HepG2 (cell line): ENCODE results near the gene RBBP8NL. TPM values are rescaled to one million over a fixed set of nuclear protein-coding genes. Genes with fewer than 3 reads are reported as not detected.

ENCODE experiments used
- ATF3 ChIP-seq: sonication (generic); formaldehyde crosslinking; IDR thresholded peaks from 2 replicates; pipeline ENCODE4 v1.4.0; 2020; ENCODE audit warnings: missing genetic modification reagents
- HMGXB4 ChIP-seq, 2 experiments: sonication (generic) in 1 of 2; formaldehyde crosslinking in 1 of 2; IDR thresholded peaks; 2 replicates each; pipeline versions ENCODE4 v1.4.0 to v1.6.1; 2018 to 2020; ENCODE audit warnings: missing genetic modification reagents in 2 of 2, borderline replicate concordance in 1 of 2, low read depth in 1 of 2, mild to moderate bottlenecking in 1 of 2, missing biosample characterization in 1 of 2
- ISX ChIP-seq: sonication (generic); formaldehyde crosslinking; conservative IDR thresholded peaks from 2 replicates; pipeline ENCODE4 v1.5.0; 2020; ENCODE audit warnings: missing genetic modification reagents
- KDM4B ChIP-seq: sonication (generic); formaldehyde crosslinking; IDR thresholded peaks from 2 replicates; pipeline ENCODE4 v1.4.0; 2020; ENCODE audit warnings: missing genetic modification reagents
- PLRG1 ChIP-seq: fragments of 450-650 bp; conservative IDR thresholded peaks from 2 replicates; pipeline ENCODE4 v1.6.1; 2016
- RAD51 ChIP-seq: fragments of 450-650 bp; IDR thresholded peaks from 2 replicates; pipeline ENCODE4 v1.6.1; 2016; ENCODE audit warnings: borderline replicate concordance
- SMAD3 ChIP-seq: sonication (generic); formaldehyde crosslinking; IDR thresholded peaks from 2 replicates; pipeline ENCODE4 v1.4.0; 2020; ENCODE audit warnings: missing genetic modification reagents
- TARDBP ChIP-seq: sonication (generic); formaldehyde crosslinking; IDR thresholded peaks from 2 replicates; pipeline ENCODE4 v1.8.0; 2022; ENCODE audit warnings: mild to moderate bottlenecking, missing genetic modification reagents
- TP53 ChIP-seq: sonication (generic); formaldehyde crosslinking; conservative IDR thresholded peaks from 2 replicates; pipeline ENCODE4 v1.4.0; 2020; ENCODE audit warnings: missing genetic modification reagents
- ZNF143 ChIP-seq: sonication (generic); formaldehyde crosslinking; IDR thresholded peaks from 2 replicates; pipeline ENCODE4 v1.4.0; 2020; ENCODE audit warnings: missing genetic modification reagents
- ZNF496 ChIP-seq: sonication (generic); formaldehyde crosslinking; IDR thresholded peaks from 2 replicates; pipeline ENCODE4 v1.8.1; 2023; ENCODE audit warnings: mild to moderate bottlenecking, moderate library complexity, missing genetic modification reagents; ENCODE audit not compliant: insufficient replicate concordance
- ZNF570 ChIP-seq: sonication (generic); formaldehyde crosslinking; IDR thresholded peaks from 2 replicates; pipeline ENCODE4 v1.4.0; 2020; ENCODE audit warnings: mild to moderate bottlenecking, missing genetic modification reagents, borderline replicate concordance
- ZNF607 ChIP-seq: sonication (generic); formaldehyde crosslinking; IDR thresholded peaks from 2 replicates; pipeline ENCODE4 v1.5.1; 2020; ENCODE audit warnings: missing genetic modification reagents, mild to moderate bottlenecking, borderline replicate concordance
- ZNF619 ChIP-seq: sonication (generic); formaldehyde crosslinking; IDR thresholded peaks from 2 replicates; pipeline ENCODE4 v1.4.0; 2020; ENCODE audit warnings: mild to moderate bottlenecking, missing genetic modification reagents
- ZNF629 ChIP-seq: sonication (generic); formaldehyde crosslinking; conservative IDR thresholded peaks from 2 replicates; pipeline ENCODE4 v1.5.0; 2020; ENCODE audit warnings: missing genetic modification reagents
- ZNF639 ChIP-seq: conservative IDR thresholded peaks from 2 replicates; pipeline ENCODE4 v1.6.1; 2018; ENCODE audit warnings: missing genetic modification reagents
- ZNF670 ChIP-seq: sonication (generic); formaldehyde crosslinking; IDR thresholded peaks from 2 replicates; pipeline ENCODE4 v1.8.0; 2022; ENCODE audit warnings: mild to moderate bottlenecking, missing genetic modification reagents, borderline replicate concordance
- polyA plus RNA-seq, 8 experiments: library from polyadenylated mRNA; depleted of rRNA in 3 of 8; stranded (reverse) in 7 of 8; unstranded in 1 of 8; fragments of >200 nt; fragmentation: Illumina TruSeq in 4 of 8; extraction: Trizol in 4 of 8; gene quantifications; 2 replicates each; pipeline versions ENCODE4 v1.2.1 to v1.2.3, GENCODE V29; 2011 to 2016; ENCODE audit warnings: low read depth in 4 of 8, missing spikeins in 1 of 8, mixed read lengths in 1 of 8; ENCODE audit not compliant: insufficient read depth in 1 of 8
- total RNA-seq, 5 experiments: library from RNA; depleted of rRNA; stranded (reverse); fragments of >200 nt; fragmentation: Illumina TruSeq; extraction: Trizol; gene quantifications; 2 replicates each; pipeline ENCODE4 v1.2.3, GENCODE V29; 2016; ENCODE audit warnings: low read depth in 1 of 5
- TF ChIP-seq, protein P1 (sequence below): IDR thresholded peaks from 2 replicates; pipeline ENCODE4 v1.6.1; 2016; ENCODE audit warnings: control low read depth
- TF ChIP-seq, protein P2 (sequence below): sonication (generic); formaldehyde crosslinking; IDR thresholded peaks from 2 replicates; pipeline ENCODE4 v1.5.0; 2020; ENCODE audit warnings: missing genetic modification reagents
- TF ChIP-seq, protein P3 (sequence below): sonication (generic); formaldehyde crosslinking; IDR thresholded peaks from 2 replicates; pipeline ENCODE4 v1.8.1; 2023; ENCODE audit warnings: mild to moderate bottlenecking, moderate library complexity, missing genetic modification reagents

Gene RBBP8NL
- total and polyA plus RNA-seq, 2 of the 13 experiments (the other 11 are each of a cell fraction or from before 2014, with no cell fraction given) = 0.69 to 0.86 TPM

DNA sequence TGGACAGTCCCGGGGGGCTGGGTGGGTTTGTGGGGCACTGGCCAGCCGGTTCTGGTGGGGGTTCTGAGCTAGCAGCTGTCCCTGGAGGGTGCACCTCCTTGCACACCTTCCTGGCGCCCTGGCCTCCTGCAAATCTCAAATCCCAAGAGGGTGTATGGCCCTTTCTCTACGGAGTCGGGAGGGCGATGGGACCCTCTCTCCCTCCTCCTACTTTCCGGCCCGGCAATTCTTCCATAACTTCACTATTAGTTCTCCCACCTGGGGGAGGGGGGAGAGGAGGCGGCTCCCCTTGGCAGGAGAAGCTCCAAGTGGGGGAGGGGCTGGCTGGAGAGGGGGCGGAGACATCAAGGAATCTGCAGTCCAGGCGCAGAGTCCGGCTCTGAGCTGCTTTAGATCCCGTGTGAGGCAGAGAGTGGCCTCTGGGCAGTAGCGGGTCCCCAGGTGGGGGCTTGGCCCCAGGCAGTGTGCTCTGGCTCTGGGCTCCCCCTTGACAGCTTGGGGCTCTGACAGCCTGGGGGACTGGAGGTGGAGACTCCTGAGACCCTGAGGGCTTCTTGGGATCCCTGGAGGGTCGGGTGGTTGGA is 58.9 kb downstream of the RBBP8NL start (continued):
- TF ChIP-seq KDM4B (CRISPR knock-in tag) (no peak), ZNF629 (CRISPR knock-in tag) (no peak), ZNF143 (peak; percentile 12; the same call in 1 of the 2 replicates), ZNF570 (CRISPR knock-in tag) (no peak), PLRG1 (no peak), ISX (CRISPR knock-in tag) (no peak), ATF3 (CRISPR knock-in tag) (peak; percentile 3; the same call in 1 of the 2 replicates), SMAD3 (no peak), ZNF496 (no peak), HMGXB4 (CRISPR knock-in tag; IDR thresholded peaks at IDR 0.05; ENCODE audit: borderline replicate concordance in 1 of 2, low read depth in 1 of 2) (peak; percentile 61 to 73; a peak in 3 of 4 replicates), TARDBP (peak; percentile 82), RAD51 (no peak), ZNF607 (CRISPR knock-in tag) (no peak), ZNF619 (CRISPR knock-in tag) (no peak; the same call in none of the 2 replicates), ZNF639 (CRISPR knock-in tag) (no peak), TP53 (CRISPR knock-in tag) (no peak), ZNF670 (CRISPR knock-in tag) (no peak)
- TF ChIP-seq, protein P1, sequence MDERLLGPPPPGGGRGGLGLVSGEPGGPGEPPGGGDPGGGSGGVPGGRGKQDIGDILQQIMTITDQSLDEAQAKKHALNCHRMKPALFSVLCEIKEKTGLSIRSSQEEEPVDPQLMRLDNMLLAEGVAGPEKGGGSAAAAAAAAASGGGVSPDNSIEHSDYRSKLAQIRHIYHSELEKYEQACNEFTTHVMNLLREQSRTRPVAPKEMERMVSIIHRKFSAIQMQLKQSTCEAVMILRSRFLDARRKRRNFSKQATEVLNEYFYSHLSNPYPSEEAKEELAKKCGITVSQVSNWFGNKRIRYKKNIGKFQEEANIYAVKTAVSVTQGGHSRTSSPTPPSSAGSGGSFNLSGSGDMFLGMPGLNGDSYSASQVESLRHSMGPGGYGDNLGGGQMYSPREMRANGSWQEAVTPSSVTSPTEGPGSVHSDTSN (CRISPR knock-in tag) = no peak
- TF ChIP-seq, protein P2, sequence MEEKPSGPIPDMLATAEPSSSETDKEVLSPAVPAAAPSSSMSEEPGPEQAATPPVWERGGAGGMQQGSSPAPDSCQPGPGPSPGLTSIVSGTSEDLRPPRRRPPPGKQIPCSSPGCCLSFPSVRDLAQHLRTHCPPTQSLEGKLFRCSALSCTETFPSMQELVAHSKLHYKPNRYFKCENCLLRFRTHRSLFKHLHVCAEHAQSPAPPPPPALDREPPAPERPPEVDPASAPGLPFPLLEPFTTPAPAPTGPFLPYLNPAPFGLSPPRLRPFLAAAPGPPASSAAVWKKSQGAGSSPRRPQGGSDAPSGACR (CRISPR knock-in tag) = no peak; the same call in 1 of the 2 replicates
- TF ChIP-seq, protein P3, sequence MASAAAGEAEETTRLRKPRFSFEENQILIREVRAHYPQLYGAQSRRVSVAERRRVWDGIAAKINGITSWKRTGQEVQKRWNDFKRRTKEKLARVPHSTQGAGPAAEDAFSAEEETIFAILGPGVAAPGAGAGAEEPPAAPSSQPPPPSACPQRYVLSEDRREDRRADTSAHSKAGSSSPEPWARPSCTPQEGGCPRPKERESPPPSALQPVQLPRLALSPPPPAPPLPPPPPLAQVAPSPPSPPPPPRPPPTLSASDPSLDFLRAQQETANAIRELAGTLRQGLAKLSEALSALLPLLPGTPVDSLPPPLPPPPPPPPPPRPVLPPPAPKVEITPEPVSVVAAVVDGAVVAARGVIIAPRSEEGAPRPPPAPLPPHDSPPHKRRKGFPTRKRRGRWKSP (CRISPR knock-in tag) = no peak
